K562 (cell line): ENCODE data around the gene NOP16.

Experiments used
- EGR1 ChIP-seq: fragments of 450-650 bp; conservative IDR thresholded peaks from 2 replicates; pipeline ENCODE4 v1.6.1; 2017; ENCODE audit warnings: mild to moderate bottlenecking
- EZH2 ChIP-seq: IDR thresholded peaks from 2 replicates; pipeline ENCODE4 v1.6.1; 2012; ENCODE audit warnings: low read depth, mild to moderate bottlenecking, inconsistent platforms, low read length, borderline replicate concordance
- GABPB1 ChIP-seq: sonication (generic); formaldehyde crosslinking; IDR thresholded peaks from 2 replicates; pipeline ENCODE4 v1.8.0; 2022; ENCODE audit warnings: mild to moderate bottlenecking, missing genetic modification reagents
- MYC ChIP-seq, 2 experiments: fragments of 250-450 bp in 1 of 2; sonication (Bioruptor Pico) in 1 of 2; IDR thresholded peaks; 2 replicates each; pipeline versions ENCODE4 v1.5.1 to v1.6.1; 2012 to 2021; ENCODE audit warnings: low read depth in 2 of 2, borderline replicate concordance in 1 of 2, improper control_type of control experiment in 1 of 2, low read length in 1 of 2, mild to moderate bottlenecking in 1 of 2, moderate library complexity in 1 of 2
- PHF21A ChIP-seq: fragments of 450-650 bp; IDR thresholded peaks from 2 replicates; pipeline ENCODE4 v1.6.1; 2017; ENCODE audit warnings: low read depth, borderline replicate concordance
- POLR2A ChIP-seq: fragments of 450-650 bp; conservative IDR thresholded peaks from 2 replicates; pipeline ENCODE4 v1.6.1; 2016
- TF ChIP-seq, protein P1 (sequence below), 3 experiments: IDR thresholded peaks in 2 of 3; conservative IDR thresholded peaks in 1 of 3; 2 replicates each; pipeline ENCODE4 v1.5.1; 2011 to 2012; ENCODE audit warnings: low read length in 3 of 3, mild to moderate bottlenecking in 3 of 3, control low read depth in 2 of 3, improper control_type of control experiment in 1 of 3, inconsistent platforms in 1 of 3, low read depth in 1 of 3, mixed read lengths in 1 of 3, moderate library complexity in 1 of 3; ENCODE audit not compliant: insufficient read depth in 2 of 3

DNA sequence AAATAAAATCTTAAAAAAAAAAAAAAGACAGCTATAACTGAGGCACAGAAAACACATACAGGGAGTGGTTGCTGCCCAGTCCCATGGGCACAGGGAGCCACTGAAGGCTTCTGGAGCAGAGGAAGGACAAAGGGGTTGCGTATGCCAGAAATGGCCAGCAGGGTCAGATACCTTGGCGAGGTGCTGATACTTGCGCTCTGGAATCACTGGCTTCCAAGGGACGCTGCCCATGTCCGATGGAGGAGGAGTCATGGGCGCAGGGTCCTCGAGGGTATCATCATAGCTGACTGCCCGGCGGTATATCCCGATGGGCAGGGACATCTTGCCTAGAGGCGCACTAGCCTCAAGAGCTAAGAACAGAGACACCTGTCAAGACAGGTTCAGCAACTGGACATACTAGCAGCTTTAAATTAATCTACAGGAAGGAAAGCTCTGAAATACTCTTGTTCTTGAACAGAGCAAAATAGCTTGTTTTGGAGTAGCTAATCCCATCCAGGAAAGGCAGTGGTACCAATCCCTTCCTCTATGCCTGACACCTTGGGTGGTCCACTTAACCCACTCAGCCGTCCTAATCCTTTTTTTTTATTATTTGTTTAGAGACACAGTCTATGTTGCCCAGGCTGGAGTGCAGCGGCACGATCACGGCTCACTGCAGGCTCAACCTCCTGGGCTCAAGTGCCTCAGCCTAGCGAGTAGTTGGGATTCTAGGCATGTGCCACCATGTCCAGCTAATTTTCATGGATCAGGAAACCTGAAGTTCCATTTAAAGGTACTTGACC, 32.8 kb downstream of the NOP16 start:
- no peak for TF ChIP-seq POLR2A
- TF ChIP-seq, protein P1, sequence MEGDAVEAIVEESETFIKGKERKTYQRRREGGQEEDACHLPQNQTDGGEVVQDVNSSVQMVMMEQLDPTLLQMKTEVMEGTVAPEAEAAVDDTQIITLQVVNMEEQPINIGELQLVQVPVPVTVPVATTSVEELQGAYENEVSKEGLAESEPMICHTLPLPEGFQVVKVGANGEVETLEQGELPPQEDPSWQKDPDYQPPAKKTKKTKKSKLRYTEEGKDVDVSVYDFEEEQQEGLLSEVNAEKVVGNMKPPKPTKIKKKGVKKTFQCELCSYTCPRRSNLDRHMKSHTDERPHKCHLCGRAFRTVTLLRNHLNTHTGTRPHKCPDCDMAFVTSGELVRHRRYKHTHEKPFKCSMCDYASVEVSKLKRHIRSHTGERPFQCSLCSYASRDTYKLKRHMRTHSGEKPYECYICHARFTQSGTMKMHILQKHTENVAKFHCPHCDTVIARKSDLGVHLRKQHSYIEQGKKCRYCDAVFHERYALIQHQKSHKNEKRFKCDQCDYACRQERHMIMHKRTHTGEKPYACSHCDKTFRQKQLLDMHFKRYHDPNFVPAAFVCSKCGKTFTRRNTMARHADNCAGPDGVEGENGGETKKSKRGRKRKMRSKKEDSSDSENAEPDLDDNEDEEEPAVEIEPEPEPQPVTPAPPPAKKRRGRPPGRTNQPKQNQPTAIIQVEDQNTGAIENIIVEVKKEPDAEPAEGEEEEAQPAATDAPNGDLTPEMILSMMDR (IDR thresholded peaks at IDR 0.05 in 2 of 3, conservative IDR thresholded peaks at IDR 0.05 in 1 of 3; ENCODE audit: insufficient read depth in 2 of 3, low read depth in 1 of 3, low read length in 3 of 3): no peak
- TF ChIP-seq EZH2: no peak
- TF ChIP-seq MYC (IDR thresholded peaks at IDR 0.05; ENCODE audit: low read depth, low read length): no peak
- TF ChIP-seq MYC (CRISPR knock-in tag; IDR thresholded peaks at IDR 0.05; ENCODE audit: borderline replicate concordance, low read depth): no peak
- no peak for TF ChIP-seq EGR1
- TF ChIP-seq PHF21A: no peak
- no peak for TF ChIP-seq GABPB1 (CRISPR knock-in tag)
